COLO668 (cell line): ENCODE data around the gene GJA5.

Source experiments
- DNase-seq: peaks from one replicate; lab custom pipeline; 2025; ENCODE audit not compliant: unreplicated experiment; lab: John Stamatoyannopoulos, UW

GJA5 gene

GRCh38 chr1:147768101-147768500, 7.7 kb upstream of the GJA5 start:
- no peak for DNase-seq

GRCh38 chr1:147762233-147763024, 2.0 kb upstream of the GJA5 start:
- DNase-seq, result no peak

GRCh38 chr1:147758379-147759100, 1.9 kb downstream of the GJA5 start:
- DNase-seq, result no peak

- DNase-seq, result no peak
These were observed 3.1 kb downstream of the GJA5 start for GRCh38 chr1:147757015-147757990.

GRCh38 chr1:147756341-147756740, 4.1 kb downstream of the GJA5 start:
- no peak for DNase-seq

- no peak for DNase-seq
These were observed 5.7 kb downstream of the GJA5 start for GRCh38 chr1:147754661-147755060.

GRCh38 chr1:147753081-147753480, 7.3 kb downstream of the GJA5 start:
- no peak for DNase-seq

- no peak for DNase-seq
These were observed 7.9 kb downstream of the GJA5 start for GRCh38 chr1:147752511-147752910.

GRCh38 chr1:147751346-147751745, 9.1 kb downstream of the GJA5 start:
- DNase-seq, result no peak

GRCh38 chr1:147750618-147751217, 9.7 kb downstream of the GJA5 start:
- DNase-seq, result no peak

GRCh38 chr1:147749792-147750191, 10.6 kb downstream of the GJA5 start:
- DNase-seq, result no peak

GRCh38 chr1:147748676-147749350, 11.6 kb downstream of the GJA5 start:
- DNase-seq, result no peak

- DNase-seq, result no peak
These were observed 12.4 kb downstream of the GJA5 start for GRCh38 chr1:147747966-147748365.

GRCh38 chr1:147745271-147745670, 15.1 kb downstream of the GJA5 start:
- DNase-seq, result no peak

- DNase-seq, result no peak
These were observed 19.3 kb downstream of the GJA5 start for GRCh38 chr1:147741065-147741464.

GRCh38 chr1:147740391-147740790, 20.0 kb downstream of the GJA5 start:
- no peak for DNase-seq

- DNase-seq, result no peak
These were observed 21.5 kb downstream of the GJA5 start for GRCh38 chr1:147738739-147739476.

- no peak for DNase-seq
These were observed 22.3 kb downstream of the GJA5 start for GRCh38 chr1:147738129-147738528.

- DNase-seq, result no peak
These were observed 23.5 kb downstream of the GJA5 start for GRCh38 chr1:147736883-147737282.

GRCh38 chr1:147735423-147735822, 25.0 kb downstream of the GJA5 start:
- DNase-seq, result no peak
